IMR-90 (cell line): ENCODE data around the gene CLDN34. TPM values are rescaled to one million over a fixed set of nuclear protein-coding genes. Genes with fewer than 3 reads are reported as not detected.

Source experiments
- ATAC-seq: fragments of 200-7000 bp; cut with Tn5 transposase; 2 replicates; pipeline ENCODE4 v1.9.1; 2020; ENCODE audit warnings: low read depth, mild to moderate bottlenecking, moderate library complexity
- BruUV-seq: library from RNA; stranded (reverse); fragments of 400-500 nt; replicated peaks from 2 replicates; lab custom pipeline; 2021; lab: Mats Ljungman, UMichigan
- CTCF ChIA-PET: fragments of 300-600 bp; formaldehyde crosslinking; extraction: SDS; loops from one replicate; lab custom pipeline; 2021; ENCODE audit warnings: antibody characterized with exemption; lab: Yijun Ruan, JAX
- POLR2A ChIA-PET: fragments of 300-600 bp; sonication (Branson Sonifier 250); formaldehyde crosslinking; loops from one replicate; lab custom pipeline; 2022; ENCODE audit warnings: antibody characterized with exemption; ENCODE audit not compliant: unreplicated experiment; lab: Charles Lee
- DNase-seq: peaks from one replicate; pipeline ENCODE4 v3.0.0; 2013
- H2AFZ ChIP-seq: replicated peaks from 2 replicates; pipeline ENCODE3; 2013; ENCODE audit warnings: low read length, mild to moderate bottlenecking; ENCODE audit not compliant: poor library complexity
- H2AK5ac ChIP-seq: 2 replicates; pipeline ENCODE4 v1.6.1; 2013; ENCODE audit warnings: low read depth, low read length, inconsistent platforms
- H2AK9ac ChIP-seq: replicated peaks from 2 replicates; pipeline ENCODE3; 2013; ENCODE audit warnings: mild to moderate bottlenecking, low read depth, low read length, moderate library complexity; ENCODE audit not compliant: poor library complexity
- H2BK120ac ChIP-seq: 2 replicates; pipeline ENCODE4 v1.6.1; 2013; ENCODE audit warnings: low read depth, low read length, inconsistent platforms
- H2BK15ac ChIP-seq: 3 replicates; pipeline ENCODE4 v1.6.1; 2013; ENCODE audit warnings: low read depth, low read length, inconsistent platforms
- H2BK20ac ChIP-seq: 2 replicates; pipeline ENCODE4 v1.6.1; 2013; ENCODE audit warnings: low read depth, mild to moderate bottlenecking, inconsistent platforms, low read length, moderate library complexity
- H2BK5ac ChIP-seq: 2 replicates; pipeline ENCODE4 v1.6.1; 2013; ENCODE audit warnings: mild to moderate bottlenecking, low read depth, low read length, inconsistent platforms; ENCODE audit not compliant: poor library complexity, severe bottlenecking
- H3K14ac ChIP-seq: replicated peaks from 2 replicates; pipeline ENCODE4 v1.6.1; 2013; ENCODE audit warnings: low read depth, low read length, inconsistent platforms
- H3K18ac ChIP-seq: 2 replicates; pipeline ENCODE4 v1.6.1; 2013; ENCODE audit warnings: low read depth, low read length, control low read depth
- H3K23ac ChIP-seq: 2 replicates; pipeline ENCODE4 v1.6.1; 2013; ENCODE audit warnings: low read depth, low read length, inconsistent platforms
- H3K27ac ChIP-seq: 2 replicates; pipeline ENCODE4 v1.5.1; 2013; ENCODE audit warnings: mild to moderate bottlenecking, control low read depth, low read length; ENCODE audit not compliant: insufficient read depth
- H3K27me3 ChIP-seq: 2 replicates; pipeline ENCODE4 v1.6.1; 2013; ENCODE audit warnings: low read length; ENCODE audit not compliant: control insufficient read depth, insufficient read depth
- H3K36me3 ChIP-seq: 2 replicates; pipeline ENCODE4 v1.6.1; 2013; ENCODE audit warnings: low read length, mixed read lengths; ENCODE audit not compliant: control insufficient read depth, insufficient read depth
- H3K4ac ChIP-seq: 2 replicates; pipeline ENCODE4 v1.6.1; 2013; ENCODE audit warnings: low read depth, low read length, inconsistent platforms
- H3K4me1 ChIP-seq: 2 replicates; pipeline ENCODE4 v1.6.1; 2013; ENCODE audit warnings: low read length, mixed read lengths; ENCODE audit not compliant: control insufficient read depth, insufficient read depth
- H3K4me2 ChIP-seq: 2 replicates; pipeline ENCODE4 v1.6.1; 2013; ENCODE audit warnings: low read depth, mild to moderate bottlenecking, control low read depth, low read length, moderate library complexity
- H3K4me3 ChIP-seq: 2 replicates; pipeline ENCODE4 v1.5.1; 2013; ENCODE audit warnings: low read depth, mild to moderate bottlenecking, control low read depth, low read length, moderate library complexity; ENCODE audit not compliant: insufficient read depth
- H3K56ac ChIP-seq: 2 replicates; pipeline ENCODE4 v1.6.1; 2013; ENCODE audit warnings: low read length, inconsistent platforms; ENCODE audit not compliant: insufficient read depth; ENCODE audit errors: extremely low read depth
- H3K79me1 ChIP-seq, 2 experiments: 2 replicates each; pipeline ENCODE4 v1.6.1; 2013; ENCODE audit warnings: low read length in 2 of 2, inconsistent platforms in 1 of 2, low read depth in 1 of 2
- H3K9ac ChIP-seq: 2 replicates; pipeline ENCODE4 v1.6.1; 2013; ENCODE audit warnings: low read depth, low read length, control low read depth
- H3K9me1 ChIP-seq: 2 replicates; pipeline ENCODE4 v1.6.1; 2013; ENCODE audit warnings: low read length, inconsistent platforms; ENCODE audit not compliant: insufficient read depth
- H3K9me3 ChIP-seq: 2 replicates; pipeline ENCODE4 v1.6.1; 2013; ENCODE audit warnings: low read length; ENCODE audit not compliant: control insufficient read depth, insufficient read depth
- H4K20me1 ChIP-seq: 2 replicates; pipeline ENCODE4 v1.6.1; 2013; ENCODE audit warnings: low read length, inconsistent platforms; ENCODE audit not compliant: insufficient read depth
- H4K5ac ChIP-seq: 2 replicates; pipeline ENCODE4 v1.6.1; 2013; ENCODE audit warnings: mild to moderate bottlenecking, low read depth, low read length, control low read depth
- H4K8ac ChIP-seq, 2 experiments: 2 replicates each; pipeline ENCODE4 v1.6.1; 2013; ENCODE audit warnings: low read depth in 2 of 2, low read length in 2 of 2, control low read depth in 1 of 2, inconsistent platforms in 1 of 2
- H4K91ac ChIP-seq: 2 replicates; pipeline ENCODE4 v1.6.1; 2013; ENCODE audit warnings: low read depth, low read length, inconsistent platforms; ENCODE audit not compliant: insufficient read depth
- MAFK ChIP-seq: IDR thresholded peaks from 2 replicates; pipeline ENCODE4 v1.6.1; 2012; ENCODE audit warnings: low read depth, low read length, improper control_type of control experiment
- WGBS, 2 experiments: methylation state at CpG; one replicate each; pipeline versions ENCODE4 v1.1.5 to v1.1.7; 2013; ENCODE audit warnings: missing lambda C conversion rate in 2 of 2; ENCODE audit not compliant: insufficient read length in 1 of 2; ENCODE audit errors: extremely low coverage in 2 of 2; 5-methylcytosine and 5-hydroxymethylcytosine counted together
- dilution Hi-C: fragments of 300-500 bp; cut with HindIII; formaldehyde crosslinking; loops from one replicate; pipeline ENCODE4 v1.14.3; 2018; ENCODE audit warnings: low sequenced_read_pairs; ENCODE audit not compliant: unreplicated experiment
- in situ Hi-C: fragments of 300-500 bp; cut with MboI; formaldehyde crosslinking; loops from 3 replicates; pipeline ENCODE4 v1.14.3; 2019; ENCODE audit warnings: low sequenced_read_pairs, inconsistent platforms, mixed read lengths
- intact Hi-C: fragments of 100-400 bp; cut with micrococcal nuclease; formaldehyde crosslinking; loops from 2 replicates; pipeline ENCODE4 v1.10.0; 2022
- polyA plus RNA-seq, 3 experiments: library from polyadenylated mRNA; depleted of rRNA; stranded (reverse); fragments of >200 nt; gene quantifications; 2 replicates each; pipeline ENCODE4 v1.2.3, GENCODE V29; 2012; ENCODE audit warnings: low replicate concordance in 1 of 3
- total RNA-seq: library from RNA; depleted of rRNA; stranded (reverse); fragments of >200 nt; gene quantifications from 2 replicates; pipeline ENCODE4 v1.2.3, GENCODE V29; 2012

The CLDN34 gene
- total and polyA plus RNA-seq, 2 of the 4 experiments (the other 2 are of a cell fraction), result 0.14 TPM; not detected in 1

DNA sequence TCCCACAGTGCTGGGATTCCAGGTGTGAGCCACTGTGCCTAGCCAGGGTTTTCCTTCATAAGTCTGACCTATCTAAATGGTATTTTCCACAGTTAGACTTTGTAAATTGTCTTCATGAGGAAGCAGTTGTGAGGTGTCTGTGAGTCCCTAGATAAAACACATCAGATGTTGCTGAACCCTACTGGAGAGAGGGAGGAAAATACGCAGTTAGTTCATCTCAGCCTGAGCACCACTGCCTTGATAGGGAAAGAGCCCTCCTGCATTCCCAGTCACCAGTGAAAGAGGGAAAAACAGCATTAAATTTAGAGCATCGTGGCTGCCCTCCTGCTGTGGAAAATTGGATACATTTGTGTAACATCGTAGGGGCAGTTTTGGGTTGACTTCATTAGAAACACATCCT is 31.7 kb upstream of the CLDN34 start:
- intact Hi-C loops (no loop called here), dilution Hi-C loops (no loop called here), in situ Hi-C loops (no loop called here)
- Histone ChIP-seq H2BK15ac (no peak overlapping the region), H3K4ac (peak overlapping the region; percentile 19; the same call in 1 of the 2 replicates), H3K56ac (no peak overlapping the region), H3K27me3 (no peaks in the 10 kb centered on the region), H3K18ac (no peak overlapping the region), H4K8ac (no peak overlapping the region), H2BK120ac (no peak overlapping the region), H4K91ac (no peak overlapping the region), H3K23ac (no peak overlapping the region), H4K20me1 (no peaks in the 10 kb centered on the region), H3K9me1 (no peaks in the 10 kb centered on the region), H2BK5ac (no peak overlapping the region), H3K79me1 (0 out of 4 replicates have a peak, but pooled peaks cover 3 to 5% of the 10 kb centered on the region in 2 experiments), H3K27ac (no peak overlapping the region), H3K9me3 (peaks cover 6% of the 10 kb centered on the region; the same call in 1 of the 2 replicates), H3K9ac (no peak overlapping the region), H2AK9ac (no peak overlapping the region), H3K36me3 (peaks cover 10% of the 10 kb centered on the region), H4K5ac (no peak overlapping the region), H2BK20ac (no peak overlapping the region), H2AFZ (no peak overlapping the region), H3K4me1 (no peaks in the 10 kb centered on the region), H3K4me2 (no peak overlapping the region), H2AK5ac (peak overlapping the region; percentile 15; the same call in 1 of the 2 replicates), H3K14ac (no peak overlapping the region), H3K4me3 (no peak overlapping the region)
- ChIA-PET POLR2A (no interaction called here), CTCF (no interaction called here)
- WGBS, 2 experiments, result no CpG with 5 or more reads among the region's 3 CpGs
- peak; percentile 32; the same call in 1 of the 2 replicates for ATAC-seq
- DNase-seq, result peak; percentile 18
- no TSS peak for BruUV-seq
- TF ChIP-seq MAFK, result no peak
